ENCODE data around the gene TTPAL.
A peak's percentile ranks its signal among the peaks of the same experiment; 100 is the strongest.

Gene TTPAL

GRCh38 chr20:44497761-44498160 lies 22.1 kb downstream of the TTPAL start:
- no peak for DNase-seq (ENCODE audit: low spot score)

GRCh38 chr20:44500221-44500620 lies 24.5 kb downstream of the TTPAL start:
- DNase-seq (ENCODE audit: low spot score) = no peak

GRCh38 chr20:44501448-44501847 lies 25.8 kb downstream of the TTPAL start:
- no peak for DNase-seq (ENCODE audit: low spot score)

DNA sequence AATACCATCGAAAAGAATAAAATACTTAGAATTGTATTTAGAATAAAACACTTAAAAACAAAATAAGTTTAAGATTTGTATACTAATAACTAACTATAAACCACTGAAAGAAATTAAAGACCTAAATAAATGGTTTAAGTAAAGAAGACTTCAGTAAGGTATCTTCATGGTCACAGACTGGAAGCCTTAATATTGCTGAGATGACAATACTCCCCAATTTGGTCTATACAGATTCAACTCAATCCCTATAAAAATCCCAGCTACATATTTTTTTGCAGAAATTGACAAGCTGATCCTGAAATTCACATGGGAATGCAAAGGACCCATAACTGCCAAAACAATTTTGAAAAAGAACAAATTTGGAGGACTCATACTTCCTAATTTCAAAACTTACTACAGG lies 27.3 kb downstream of the TTPAL start:
- DNase-seq (ENCODE audit: low spot score) = no peak

DNA sequence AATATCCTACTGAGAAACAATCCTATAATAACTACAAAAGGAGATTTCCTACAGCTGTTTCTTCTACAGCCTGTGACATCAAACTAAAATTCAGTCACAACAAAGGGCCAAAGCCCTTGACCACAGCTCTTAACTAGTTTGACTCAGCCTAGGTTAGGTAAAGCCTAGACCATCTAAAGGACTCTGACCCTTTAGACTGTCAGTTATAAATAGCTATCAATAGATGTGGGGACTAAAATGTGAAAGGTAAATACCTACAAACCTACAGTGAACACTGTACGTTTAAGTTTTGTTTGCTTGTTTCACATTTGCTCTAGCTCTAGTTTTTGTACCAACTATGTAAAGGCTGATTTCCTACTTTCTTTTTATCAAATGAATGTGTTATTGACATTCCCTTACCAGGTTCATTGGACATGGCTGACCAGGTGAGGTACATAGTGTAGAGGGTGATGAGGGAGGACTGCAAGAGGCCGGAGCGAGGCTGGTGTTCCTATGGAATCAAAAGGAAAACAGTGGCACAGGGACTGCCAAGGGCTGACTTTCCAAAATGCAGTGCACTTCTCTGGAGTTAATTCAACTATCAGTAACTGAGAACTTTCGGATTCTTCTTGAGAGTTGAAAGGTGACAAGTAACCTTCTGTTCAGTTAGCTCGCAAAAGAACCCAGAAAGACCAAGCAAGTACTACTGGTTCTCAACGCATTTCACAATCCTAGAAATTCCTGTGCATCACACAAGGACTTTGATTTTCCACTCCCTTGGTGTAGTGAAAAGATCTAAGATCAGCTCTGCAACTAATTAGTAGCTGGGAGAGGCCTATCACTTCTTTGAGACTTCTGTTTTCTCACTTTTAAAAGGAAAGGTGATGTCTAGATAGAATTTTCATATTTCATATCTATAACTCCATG lies 29.0 kb downstream of the TTPAL start:
- DNase-seq (ENCODE audit: low spot score) = no peak

- no peak for DNase-seq (ENCODE audit: low spot score)
These were observed 34.1 kb downstream of the TTPAL start for GRCh38 chr20:44509762-44510161.

- DNase-seq (ENCODE audit: low spot score) = no peak
These were observed 38.2 kb downstream of the TTPAL start for GRCh38 chr20:44513871-44514270.

- no peak for DNase-seq (ENCODE audit: low spot score)
These were observed 40.8 kb downstream of the TTPAL start for GRCh38 chr20:44516491-44516890.

GRCh38 chr20:44517454-44517853 lies 41.8 kb downstream of the TTPAL start:
- DNase-seq (ENCODE audit: low spot score) = no peak

GRCh38 chr20:44518248-44518647 lies 42.6 kb downstream of the TTPAL start:
- DNase-seq (ENCODE audit: low spot score) = no peak

GRCh38 chr20:44520881-44521280 lies 45.2 kb downstream of the TTPAL start:
- DNase-seq (ENCODE audit: low spot score) = no peak

DNA sequence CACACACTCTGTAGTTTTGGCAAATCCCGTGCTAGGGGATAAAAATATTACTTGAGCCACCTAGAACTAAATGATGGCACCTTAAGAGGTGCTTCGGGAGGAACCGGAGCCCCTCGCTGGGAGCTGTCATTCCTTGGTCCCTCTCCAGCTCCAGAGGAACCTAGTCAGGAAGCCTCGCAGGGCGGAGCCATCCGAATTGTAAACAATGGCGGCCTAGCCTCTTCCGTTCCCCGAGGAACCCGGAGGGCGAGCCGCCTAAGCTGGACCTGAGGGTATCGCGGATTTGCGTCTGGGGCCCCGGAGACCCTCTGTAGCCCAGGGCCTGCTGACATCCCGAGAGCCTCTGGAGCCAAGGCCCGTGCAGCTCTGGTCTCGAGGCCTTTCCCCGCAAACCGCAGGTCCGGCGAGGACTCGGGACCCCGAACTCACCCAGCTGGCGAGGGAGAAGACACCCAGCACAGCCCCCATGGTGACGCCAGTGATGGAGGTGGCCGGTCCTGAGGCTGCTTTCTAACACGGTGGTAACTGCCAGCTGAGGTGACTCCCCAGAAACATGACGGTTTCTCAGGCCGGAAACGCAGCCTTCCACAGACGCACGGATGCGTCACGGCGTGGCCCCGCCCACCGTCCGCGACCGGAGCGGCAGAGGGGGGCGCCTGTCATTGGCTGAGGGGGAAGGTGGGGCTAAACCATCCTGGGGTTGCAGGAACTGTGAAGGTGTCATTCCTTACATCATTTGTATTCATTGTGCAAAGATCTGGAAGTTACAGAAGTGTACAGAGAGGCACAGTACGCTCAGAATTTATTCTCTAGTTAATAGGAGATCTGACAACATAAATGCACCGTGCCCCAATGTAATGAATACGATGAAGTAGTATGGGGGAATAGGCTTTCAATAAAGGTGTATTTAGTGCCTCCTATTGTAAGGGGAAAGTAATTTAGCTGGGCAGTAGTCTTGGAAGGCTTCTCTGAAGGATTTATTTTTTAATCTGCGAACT lies 46.1 kb downstream of the TTPAL start, which contains the start of gene SERINC3:
Gene SERINC3 (minus strand): TSS at position 587 of the 998 bp plus-strand sequence. CDS start 119 bp downstream, at position 468.
- DNase-seq (ENCODE audit: low spot score) = peak; percentile 94

- DNase-seq (ENCODE audit: low spot score) = no peak
These were observed 47.2 kb downstream of the TTPAL start for GRCh38 chr20:44522841-44523240.

DNA sequence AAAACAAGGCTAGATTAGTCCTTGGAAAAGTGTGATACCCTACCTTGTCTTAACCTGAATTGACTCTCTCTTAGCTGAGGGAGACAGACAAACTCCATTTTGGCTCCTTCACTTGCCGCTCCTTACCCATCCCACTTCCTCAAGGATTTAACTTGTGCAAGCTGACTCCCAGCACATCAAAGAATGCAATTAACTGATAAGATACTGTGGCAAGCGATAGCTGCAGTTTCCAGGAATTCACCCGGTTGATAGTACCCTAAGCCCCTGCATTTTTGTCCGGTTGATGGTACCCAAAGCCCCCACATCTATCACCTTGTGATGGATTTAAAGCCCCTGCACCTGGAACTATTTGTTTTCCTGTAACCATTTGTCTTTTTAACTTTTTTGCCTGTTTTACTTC lies 48.1 kb downstream of the TTPAL start:
- DNase-seq (ENCODE audit: low spot score) = no peak

DNA sequence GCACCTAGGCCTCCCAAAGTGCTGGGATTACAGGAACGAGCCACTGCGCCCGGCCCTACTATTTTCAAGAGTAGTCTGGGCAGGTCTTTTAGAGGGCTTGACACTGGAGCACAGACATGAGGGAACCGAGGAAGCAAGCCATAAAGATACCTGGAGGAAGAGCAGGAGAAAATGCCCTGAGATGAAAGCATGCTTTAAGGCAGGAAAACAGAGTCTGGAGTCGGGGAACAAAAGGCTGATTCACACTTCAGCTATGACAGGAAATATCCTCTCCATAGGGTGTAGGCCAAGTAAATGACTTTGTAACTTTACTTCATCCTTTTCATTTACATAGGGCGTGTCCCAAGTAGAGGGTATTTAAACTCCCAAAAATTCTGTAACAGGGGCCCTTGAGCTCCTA lies 50.5 kb downstream of the TTPAL start:
- DNase-seq (ENCODE audit: low spot score) = no peak

GRCh38 chr20:44527716-44528199 lies 52.1 kb downstream of the TTPAL start:
- no peak for DNase-seq (ENCODE audit: low spot score)

DNA sequence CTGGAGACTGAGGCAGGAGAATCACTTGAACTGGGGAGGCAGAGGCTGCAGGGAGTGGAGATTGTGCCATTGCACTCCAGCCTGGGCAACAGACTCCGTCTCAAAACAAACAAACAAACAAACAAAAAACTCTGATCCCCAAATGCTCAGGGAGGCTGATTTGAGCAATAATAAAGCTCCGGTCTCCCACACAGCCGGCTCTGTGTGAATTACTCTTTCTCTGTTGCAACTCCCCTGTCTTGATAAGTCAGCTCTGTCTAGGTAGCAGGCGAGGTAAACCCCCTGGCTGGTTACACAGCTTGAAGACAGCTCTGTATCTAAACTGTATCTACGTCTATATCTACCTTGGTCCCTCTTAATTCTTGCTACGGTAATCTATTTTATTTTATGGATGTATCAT lies 52.6 kb downstream of the TTPAL start:
- no peak for DNase-seq (ENCODE audit: low spot score)

GRCh38 chr20:44532259-44532980 lies 56.7 kb downstream of the TTPAL start:
- DNase-seq (ENCODE audit: low spot score) = no peak

DNA sequence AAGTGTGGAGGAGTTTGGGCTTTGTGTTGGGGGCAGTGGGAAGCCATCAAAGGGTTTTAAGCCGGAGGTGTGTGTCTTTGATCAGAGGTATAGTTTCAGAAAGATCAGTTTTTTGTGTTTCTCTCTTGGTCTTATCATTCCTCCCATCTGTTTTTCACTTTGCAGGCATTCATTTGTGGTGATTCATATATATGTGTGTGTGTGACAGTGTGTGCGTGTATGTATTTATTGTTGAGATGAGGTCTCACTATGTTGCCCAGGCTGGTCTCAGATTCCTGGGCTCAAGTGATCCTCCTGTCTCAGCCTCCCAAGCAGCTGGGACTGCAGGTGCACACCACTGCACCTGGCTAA lies 57.3 kb downstream of the TTPAL start:
- DNase-seq (ENCODE audit: low spot score) = no peak

- no peak for DNase-seq (ENCODE audit: low spot score)
These were observed 58.3 kb downstream of the TTPAL start for GRCh38 chr20:44533928-44534327.

DNA sequence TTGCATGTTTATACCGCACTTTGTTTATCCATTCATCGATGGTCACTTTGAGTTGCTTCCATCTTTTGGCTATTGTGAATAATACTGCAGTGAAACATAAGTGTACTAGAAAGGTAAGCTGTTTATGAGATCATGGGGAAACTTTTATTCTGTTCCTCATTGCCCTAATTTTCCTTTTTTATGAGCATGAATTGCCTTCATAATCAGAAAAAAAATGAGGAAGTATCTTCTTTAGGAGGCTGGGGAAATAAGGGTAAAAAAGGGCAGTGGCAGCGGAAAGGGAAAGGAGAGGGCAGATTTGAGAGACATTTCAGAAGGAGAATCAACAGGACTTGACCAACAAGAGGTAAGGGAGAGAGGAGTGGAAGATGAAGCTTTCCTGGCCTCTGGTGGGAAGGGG lies 60.5 kb downstream of the TTPAL start:
- DNase-seq (ENCODE audit: low spot score) = no peak

GRCh38 chr20:44537993-44538392 lies 62.3 kb downstream of the TTPAL start:
- DNase-seq (ENCODE audit: low spot score) = no peak

Data from HuH-7 (cell line).